PC-3 (cell line): ENCODE measurements around the gene DRGX. TPM values are rescaled to one million over a fixed set of nuclear protein-coding genes. Genes with fewer than 3 reads are reported as not detected.

Experiments
- ATAC-seq: fragments of 200-7000 bp; cut with Tn5 transposase; 2 replicates; pipeline ENCODE4 v1.9.1; 2020; ENCODE audit warnings: mild to moderate bottlenecking, moderate library complexity
- BruUV-seq: library from RNA; stranded (reverse); fragments of 400-500 nt; replicated peaks from 2 replicates; lab custom pipeline; 2021; lab: Mats Ljungman, UMichigan
- CTCF ChIA-PET: fragments of 300-600 bp; sonication (Branson Sonifier 250); formaldehyde crosslinking; loops from one replicate; lab custom pipeline; 2022; ENCODE audit warnings: antibody characterized with exemption; lab: Charles Lee
- POLR2A ChIA-PET: fragments of 300-600 bp; sonication (Branson Sonifier 250); formaldehyde crosslinking; loops from one replicate; lab custom pipeline; 2022; ENCODE audit warnings: antibody characterized with exemption; ENCODE audit not compliant: unreplicated experiment; lab: Charles Lee
- DNase-seq: peaks from one replicate; pipeline ENCODE4 v3.0.0-alpha.2; 2015
- H2AFZ ChIP-seq: fragments of 300-600 bp; sonication (generic); 2 replicates; pipeline ENCODE4 v1.6.0; 2016; ENCODE audit warnings: antibody characterized with exemption, low read length
- H3F3A ChIP-seq: fragments of 300-600 bp; sonication (generic); one replicate; pipeline ENCODE4 v1.6.0; 2017; ENCODE audit warnings: antibody characterized with exemption, low read length, control low read depth, mild to moderate bottlenecking; ENCODE audit not compliant: unreplicated experiment
- H3K27ac ChIP-seq: fragments of 300-600 bp; sonication (generic); 2 replicates; pipeline ENCODE4 v1.5.1; 2016; ENCODE audit warnings: mild to moderate bottlenecking, low read length
- H3K27me3 ChIP-seq: fragments of 300-600 bp; sonication (generic); 2 replicates; pipeline ENCODE4 v1.6.1; 2016; ENCODE audit warnings: low read length, mixed read lengths
- H3K36me3 ChIP-seq: fragments of 300-600 bp; sonication (generic); 2 replicates; pipeline ENCODE4 v1.6.1; 2016; ENCODE audit warnings: low read depth, mixed run types, low read length, mixed read lengths
- H3K4me1 ChIP-seq: fragments of 300-600 bp; sonication (generic); 2 replicates; pipeline ENCODE4 v1.5.1; 2016; ENCODE audit warnings: low read length; ENCODE audit not compliant: insufficient read depth
- H3K4me2 ChIP-seq: fragments of 300-600 bp; sonication (generic); 2 replicates; pipeline ENCODE4 v1.6.0; 2016; ENCODE audit warnings: low read length
- H3K4me3 ChIP-seq: fragments of 300-600 bp; sonication (generic); 2 replicates; pipeline ENCODE4 v1.5.1; 2016; ENCODE audit warnings: mild to moderate bottlenecking, low read length, mixed read lengths
- H3K79me2 ChIP-seq: fragments of 300-600 bp; sonication (generic); 2 replicates; pipeline ENCODE4 v1.6.1; 2017; ENCODE audit warnings: low read length, mixed read lengths
- H3K9ac ChIP-seq: fragments of 300-600 bp; sonication (generic); 2 replicates; pipeline ENCODE4 v1.6.0; 2016; ENCODE audit warnings: mild to moderate bottlenecking, low read length
- H3K9me2 ChIP-seq: fragments of 300-600 bp; sonication (generic); replicated peaks from 2 replicates; pipeline ENCODE4 v1.6.1; 2016; ENCODE audit warnings: mixed run types, low read length, mixed read lengths
- H3K9me3 ChIP-seq: fragments of 300-600 bp; sonication (generic); 2 replicates; pipeline ENCODE4 v1.6.1; 2016; ENCODE audit warnings: low read length, mixed read lengths
- H4K20me1 ChIP-seq: fragments of 300-600 bp; sonication (generic); 2 replicates; pipeline ENCODE4 v1.6.1; 2016; ENCODE audit warnings: low read length, mixed read lengths
- EZH2 ChIP-seq: fragments of 300-600 bp; sonication (generic); IDR thresholded peaks from one replicate; pipeline ENCODE4 v1.6.1; 2017; ENCODE audit warnings: antibody characterized with exemption, mild to moderate bottlenecking, low read length; ENCODE audit not compliant: unreplicated experiment
- EZH2phosphoT487 ChIP-seq: fragments of 300-600 bp; sonication (generic); IDR thresholded peaks from 2 replicates; pipeline ENCODE4 v1.6.1; 2018; ENCODE audit warnings: mild to moderate bottlenecking, antibody characterized with exemption, low read length, borderline replicate concordance
- intact Hi-C: fragments of 100-400 bp; cut with micrococcal nuclease; formaldehyde crosslinking; loops from 2 replicates; pipeline ENCODE4 v1.9.0; 2023
- total RNA-seq: library from RNA; depleted of rRNA; stranded (reverse); fragments of >200 nt; gene quantifications from 2 replicates; pipeline ENCODE4 v1.2.3, GENCODE V29; 2014
- TF ChIP-seq, protein P1 (sequence below): fragments of 300-600 bp; sonication (generic); conservative IDR thresholded peaks from 2 replicates; pipeline ENCODE4 v1.5.1; 2017; ENCODE audit warnings: antibody characterized with exemption, low read depth, mild to moderate bottlenecking, low read length

DRGX gene
- total RNA-seq, 1 experiment from 2014 or later: 0.33 TPM

GRCh38 chr10:49327036-49327813 is 68.7 kb downstream of the DRGX start:
- no TSS peak for BruUV-seq
- intact Hi-C loops: loop anchor here (10.0 kb wide), 1 partner anchor 962 kb away; no protein-coding TSS in a partner anchor
- TF ChIP-seq, protein P1, sequence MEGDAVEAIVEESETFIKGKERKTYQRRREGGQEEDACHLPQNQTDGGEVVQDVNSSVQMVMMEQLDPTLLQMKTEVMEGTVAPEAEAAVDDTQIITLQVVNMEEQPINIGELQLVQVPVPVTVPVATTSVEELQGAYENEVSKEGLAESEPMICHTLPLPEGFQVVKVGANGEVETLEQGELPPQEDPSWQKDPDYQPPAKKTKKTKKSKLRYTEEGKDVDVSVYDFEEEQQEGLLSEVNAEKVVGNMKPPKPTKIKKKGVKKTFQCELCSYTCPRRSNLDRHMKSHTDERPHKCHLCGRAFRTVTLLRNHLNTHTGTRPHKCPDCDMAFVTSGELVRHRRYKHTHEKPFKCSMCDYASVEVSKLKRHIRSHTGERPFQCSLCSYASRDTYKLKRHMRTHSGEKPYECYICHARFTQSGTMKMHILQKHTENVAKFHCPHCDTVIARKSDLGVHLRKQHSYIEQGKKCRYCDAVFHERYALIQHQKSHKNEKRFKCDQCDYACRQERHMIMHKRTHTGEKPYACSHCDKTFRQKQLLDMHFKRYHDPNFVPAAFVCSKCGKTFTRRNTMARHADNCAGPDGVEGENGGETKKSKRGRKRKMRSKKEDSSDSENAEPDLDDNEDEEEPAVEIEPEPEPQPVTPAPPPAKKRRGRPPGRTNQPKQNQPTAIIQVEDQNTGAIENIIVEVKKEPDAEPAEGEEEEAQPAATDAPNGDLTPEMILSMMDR: no peak
- no peak for TF ChIP-seq EZH2phosphoT487
- CTCF ChIA-PET: no interaction called here
- Histone ChIP-seq H3K27ac (no peak overlapping the region), H4K20me1 (no peaks in the 10 kb centered on the region), H3K27me3 (peaks cover 92% of the 10 kb centered on the region), H3K4me1 (no peaks in the 10 kb centered on the region), H3K9ac (no peak overlapping the region), H3K9me2 (no peaks in the 10 kb centered on the region), H2AFZ (no peak overlapping the region), H3K36me3 (no peaks in the 10 kb centered on the region), H3F3A (no peaks in the 10 kb centered on the region), H3K79me2 (no peaks in the 10 kb centered on the region), H3K4me2 (no peak overlapping the region), H3K9me3 (no peaks in the 10 kb centered on the region), H3K4me3 (no peak overlapping the region)
- POLR2A ChIA-PET: interaction anchor here (0.6 kb wide), 1 partner anchor 252 kb away, joined by 8 read pairs; no protein-coding TSS in a partner anchor
- DNase-seq (no peak), ATAC-seq (no peak)

GRCh38 chr10:49325916-49326783 is 69.7 kb downstream of the DRGX start:
- Histone ChIP-seq H3F3A (no peaks in the 10 kb centered on the region), H3K4me1 (no peaks in the 10 kb centered on the region), H3K79me2 (no peaks in the 10 kb centered on the region), H3K4me3 (no peak overlapping the region), H3K9me3 (no peaks in the 10 kb centered on the region), H3K9me2 (no peaks in the 10 kb centered on the region), H3K4me2 (no peak overlapping the region), H4K20me1 (no peaks in the 10 kb centered on the region), H3K9ac (no peak overlapping the region), H2AFZ (no peak overlapping the region), H3K27me3 (peaks cover 93% of the 10 kb centered on the region), H3K27ac (no peak overlapping the region), H3K36me3 (no peaks in the 10 kb centered on the region)
- TF ChIP-seq EZH2 (no peak), EZH2phosphoT487 (no peak)
- TF ChIP-seq, protein P1: no peak
- DNase-seq (no peak), ATAC-seq (no peak)
- ChIA-PET POLR2A (no interaction called here), CTCF (no interaction called here)
- BruUV-seq: no TSS peak
- intact Hi-C loops: loop anchor here (10.0 kb wide), 1 partner anchor 961 kb away; no protein-coding TSS in a partner anchor
